Fibroblast of lung (primary cell): ENCODE data around the gene SLIT3. TPM values are rescaled to one million over a fixed set of nuclear protein-coding genes. Genes with fewer than 3 reads are reported as not detected.

Source experiments
- DNase-seq, 2 donors: peaks; one replicate each; pipeline versions ENCODE4 v3.0.0 to v3.0.0-alpha.2; 2010; ENCODE audit warnings: low read depth in 2 of 2
- H2AFZ ChIP-seq: 2 replicates; pipeline ENCODE4 v1.5.1; 2012; ENCODE audit warnings: low read length, control low read depth, inconsistent platforms
- H3K27ac ChIP-seq: 2 replicates; pipeline ENCODE4 v1.5.1; 2011; ENCODE audit warnings: low read length, control low read depth; ENCODE audit not compliant: insufficient read depth
- H3K27me3 ChIP-seq: 2 replicates; pipeline ENCODE4 v1.5.1; 2011; ENCODE audit warnings: mild to moderate bottlenecking, low read length; ENCODE audit not compliant: control insufficient read depth, insufficient read depth
- H3K36me3 ChIP-seq: 2 replicates; pipeline ENCODE4 v1.5.1; 2011; ENCODE audit warnings: low read length; ENCODE audit not compliant: control insufficient read depth, insufficient read depth
- H3K4me1 ChIP-seq: 2 replicates; pipeline ENCODE4 v1.5.1; 2011; ENCODE audit warnings: low read length; ENCODE audit not compliant: control insufficient read depth, insufficient read depth; ENCODE audit errors: extremely low read depth
- H3K4me2 ChIP-seq: 2 replicates; pipeline ENCODE4 v1.5.1; 2011; ENCODE audit warnings: low read length, control low read depth; ENCODE audit not compliant: insufficient read depth; ENCODE audit errors: extremely low read depth
- H3K4me3 ChIP-seq, 4 experiments: fragments of 200-600 bp in 1 of 4; sonication (generic) in 1 of 4; replicated peaks in 1 of 4; 2 replicates each; pipeline ENCODE4 v1.5.1; 2011 to 2016; ENCODE audit warnings: low read length in 4 of 4, low read depth in 3 of 4, mild to moderate bottlenecking in 3 of 4, control low read depth in 2 of 4, inconsistent platforms in 1 of 4, mixed read lengths in 1 of 4; ENCODE audit not compliant: insufficient read depth in 1 of 4; ENCODE audit errors: control extremely low read depth in 1 of 4
- H3K79me2 ChIP-seq: 2 replicates; pipeline ENCODE4 v1.5.1; 2012; ENCODE audit warnings: mild to moderate bottlenecking, low read length, inconsistent platforms; ENCODE audit not compliant: control insufficient read depth, insufficient read depth
- H3K9ac ChIP-seq: 2 replicates; pipeline ENCODE4 v1.5.1; 2011; ENCODE audit warnings: mild to moderate bottlenecking, low read length, control low read depth; ENCODE audit not compliant: insufficient read depth
- H3K9me3 ChIP-seq: 2 replicates; pipeline ENCODE4 v1.5.1; 2012; ENCODE audit warnings: low read depth, low read length; ENCODE audit not compliant: control insufficient read depth, insufficient read depth
- H4K20me1 ChIP-seq: 2 replicates; pipeline ENCODE4 v1.5.1; 2011; ENCODE audit warnings: low read length; ENCODE audit not compliant: control insufficient read depth, insufficient read depth; ENCODE audit errors: extremely low read depth
- EZH2 ChIP-seq: IDR thresholded peaks from 2 replicates; pipeline ENCODE4 v1.5.1; 2012; ENCODE audit warnings: low read length, control low read depth, mild to moderate bottlenecking; ENCODE audit errors: missing control alignments
- polyA plus RNA-seq, 2 donors: library from polyadenylated mRNA; depleted of rRNA in 1 of 2; stranded (reverse) in 1 of 2; unstranded in 1 of 2; fragments of >200 nt; gene quantifications; 2 replicates each; pipeline ENCODE4 v1.2.1, GENCODE V29; 2011 to 2012; ENCODE audit warnings: missing spikeins in 1 of 2
- total RNA-seq: library from RNA; depleted of rRNA; stranded (reverse); fragments of >200 nt; gene quantifications from 2 replicates; pipeline ENCODE4 v1.2.1, GENCODE V29; 2014
- TF ChIP-seq, protein P1 (sequence below), 2 donors: IDR thresholded peaks in 1 of 2; conservative IDR thresholded peaks in 1 of 2; 1 replicate in 1 of 2; 2 replicates in 1 of 2; pipeline ENCODE4 v1.5.1; 2011 to 2012; ENCODE audit warnings: low read length in 2 of 2, control low read depth in 1 of 2, inconsistent platforms in 1 of 2, low read depth in 1 of 2, mild to moderate bottlenecking in 1 of 2

SLIT3 gene
- total and polyA plus RNA-seq, 2 donors (not counting 1 experiment from before 2014, with no cell fraction given): 1.6 to 4.6 TPM

DNA sequence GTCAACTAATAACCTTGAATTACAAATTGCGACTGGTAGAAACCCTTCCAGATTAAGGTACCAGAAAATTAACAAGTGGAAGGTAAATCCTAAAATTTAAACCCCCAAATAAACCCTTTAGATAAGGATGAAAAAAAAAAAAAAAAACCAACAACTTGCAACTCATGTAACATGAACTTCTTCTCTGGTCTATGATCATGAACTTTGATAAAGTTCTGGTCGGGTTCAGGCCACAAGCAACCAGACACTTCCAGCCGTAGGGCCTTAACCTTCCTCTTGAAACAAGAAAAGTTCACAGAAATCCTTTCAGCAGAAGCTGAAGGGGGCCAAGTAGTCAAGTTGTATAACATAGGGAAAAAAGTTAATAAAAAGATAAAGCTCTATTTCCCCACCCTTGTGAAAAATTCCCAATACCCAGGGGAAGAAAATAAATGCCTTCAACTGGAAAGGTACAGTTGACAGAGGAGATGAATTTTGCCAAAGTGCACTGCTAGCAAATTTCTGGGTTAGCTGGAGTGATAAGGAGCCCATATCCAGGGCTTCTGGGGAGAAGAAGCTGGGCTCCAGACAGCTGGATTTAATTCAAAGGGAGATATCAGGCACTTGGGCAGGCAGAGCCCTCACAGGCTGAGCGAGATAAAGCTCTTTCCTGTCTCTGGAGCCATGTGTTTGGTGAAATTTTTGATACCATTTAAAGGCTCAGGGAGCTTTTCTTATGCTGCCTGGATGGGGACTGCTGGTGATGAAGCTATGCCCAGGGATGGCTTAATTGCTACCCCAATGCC lies 487.6 kb downstream of the SLIT3 start:
- Histone ChIP-seq H3K4me1 (no peaks in the 10 kb centered on the region), H2AFZ (no peak overlapping the region), H3K4me3 (no peak overlapping the region), H3K9me3 (no peaks in the 10 kb centered on the region), H3K27ac (no peak overlapping the region), H3K27me3 (no peaks in the 10 kb centered on the region), H3K9ac (no peak overlapping the region), H4K20me1 (no peaks in the 10 kb centered on the region), H3K79me2 (no peaks in the 10 kb centered on the region), H3K4me2 (no peak overlapping the region), H3K36me3 (no peaks in the 10 kb centered on the region)
- TF ChIP-seq, protein P1, sequence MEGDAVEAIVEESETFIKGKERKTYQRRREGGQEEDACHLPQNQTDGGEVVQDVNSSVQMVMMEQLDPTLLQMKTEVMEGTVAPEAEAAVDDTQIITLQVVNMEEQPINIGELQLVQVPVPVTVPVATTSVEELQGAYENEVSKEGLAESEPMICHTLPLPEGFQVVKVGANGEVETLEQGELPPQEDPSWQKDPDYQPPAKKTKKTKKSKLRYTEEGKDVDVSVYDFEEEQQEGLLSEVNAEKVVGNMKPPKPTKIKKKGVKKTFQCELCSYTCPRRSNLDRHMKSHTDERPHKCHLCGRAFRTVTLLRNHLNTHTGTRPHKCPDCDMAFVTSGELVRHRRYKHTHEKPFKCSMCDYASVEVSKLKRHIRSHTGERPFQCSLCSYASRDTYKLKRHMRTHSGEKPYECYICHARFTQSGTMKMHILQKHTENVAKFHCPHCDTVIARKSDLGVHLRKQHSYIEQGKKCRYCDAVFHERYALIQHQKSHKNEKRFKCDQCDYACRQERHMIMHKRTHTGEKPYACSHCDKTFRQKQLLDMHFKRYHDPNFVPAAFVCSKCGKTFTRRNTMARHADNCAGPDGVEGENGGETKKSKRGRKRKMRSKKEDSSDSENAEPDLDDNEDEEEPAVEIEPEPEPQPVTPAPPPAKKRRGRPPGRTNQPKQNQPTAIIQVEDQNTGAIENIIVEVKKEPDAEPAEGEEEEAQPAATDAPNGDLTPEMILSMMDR (conservative IDR thresholded peaks at IDR 0.05 in 1 of 2, IDR thresholded peaks at IDR 0.05 in 1 of 2; ENCODE audit: low read depth in 1 of 2, low read length in 2 of 2): no peak
- TF ChIP-seq EZH2: no peak
- DNase-seq: no peak

DNA sequence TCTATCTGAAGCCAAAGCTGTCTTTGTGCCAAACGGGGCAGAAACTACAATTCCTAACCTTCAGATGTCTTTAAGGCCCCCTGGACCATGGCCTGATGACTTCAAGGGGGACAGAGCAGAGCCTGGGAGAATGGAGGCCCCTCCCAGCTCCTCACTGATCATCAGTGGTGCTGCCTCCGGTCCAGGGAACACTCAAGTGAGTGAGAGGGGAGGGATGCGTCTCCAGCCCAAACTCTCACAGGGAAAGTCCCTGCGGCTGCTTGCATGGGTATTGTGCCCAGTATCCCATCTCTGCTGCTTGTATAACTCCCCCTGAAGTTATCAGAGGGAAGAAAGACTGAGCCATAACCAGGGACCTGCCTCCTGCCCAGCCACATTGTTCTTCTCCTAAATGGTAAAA lies 490.3 kb downstream of the SLIT3 start:
- Histone ChIP-seq H3K27me3 (no peaks in the 10 kb centered on the region), H2AFZ (no peak overlapping the region), H3K36me3 (no peaks in the 10 kb centered on the region), H3K79me2 (no peaks in the 10 kb centered on the region), H3K4me1 (no peaks in the 10 kb centered on the region), H3K27ac (no peak overlapping the region), H3K4me3 (no peak overlapping the region), H3K4me2 (no peak overlapping the region), H3K9me3 (no peaks in the 10 kb centered on the region), H3K9ac (no peak overlapping the region), H4K20me1 (no peaks in the 10 kb centered on the region)
- TF ChIP-seq EZH2: no peak
- TF ChIP-seq, protein P1 (conservative IDR thresholded peaks at IDR 0.05 in 1 of 2, IDR thresholded peaks at IDR 0.05 in 1 of 2; ENCODE audit: low read depth in 1 of 2, low read length in 2 of 2): no peak
- no peak for DNase-seq

DNA sequence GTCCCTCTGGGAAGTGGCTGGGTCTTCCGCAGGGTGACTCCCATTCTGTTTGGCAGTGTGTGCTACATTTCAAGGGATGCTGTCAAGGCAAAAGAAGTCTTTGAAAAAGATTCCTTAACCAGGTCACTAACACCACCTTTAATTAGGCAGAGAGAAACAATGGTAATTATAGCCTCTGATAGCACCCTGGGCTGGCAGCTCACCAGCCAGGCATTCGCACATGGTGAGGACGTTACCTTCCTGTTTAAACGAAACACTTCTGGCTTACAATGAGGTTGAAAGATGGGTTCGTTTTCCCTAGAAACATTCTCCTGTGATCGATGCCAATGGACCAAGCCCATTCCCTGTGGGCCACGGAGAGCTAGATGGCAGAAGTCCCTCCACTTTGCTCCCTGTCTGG lies 491.7 kb downstream of the SLIT3 start:
- no peak overlapping the region for H3K4me2 ChIP-seq
- no peaks in the 10 kb centered on the region for H3K4me1 ChIP-seq
- H3K4me3 ChIP-seq: no peak overlapping the region
- no peaks in the 10 kb centered on the region for H3K79me2 ChIP-seq
- H3K27ac ChIP-seq: no peak overlapping the region
- no peak for DNase-seq
- H3K36me3 ChIP-seq: no peaks in the 10 kb centered on the region
- H4K20me1 ChIP-seq: no peaks in the 10 kb centered on the region
- no peak overlapping the region for H3K9ac ChIP-seq
- TF ChIP-seq, protein P1 (conservative IDR thresholded peaks at IDR 0.05 in 1 of 2, IDR thresholded peaks at IDR 0.05 in 1 of 2; ENCODE audit: low read depth in 1 of 2, low read length in 2 of 2): no peak
- TF ChIP-seq EZH2: no peak
- no peaks in the 10 kb centered on the region for H3K27me3 ChIP-seq
- H2AFZ ChIP-seq: no peak overlapping the region
- H3K9me3 ChIP-seq: no peaks in the 10 kb centered on the region
